Panc1 (cell line): ENCODE results near the gene JMJD1C. TPM values are rescaled to one million over a fixed set of nuclear protein-coding genes. Genes with fewer than 3 reads are reported as not detected.

Experiments
- ATAC-seq: fragments of 200-7000 bp; cut with Tn5 transposase; 2 replicates; pipeline ENCODE4 v1.9.1; 2020; ENCODE audit warnings: mild to moderate bottlenecking, moderate library complexity
- BruUV-seq: library from RNA; stranded (reverse); fragments of 400-500 nt; replicated peaks from 2 replicates; lab custom pipeline; 2021; lab: Mats Ljungman, UMichigan
- CTCF ChIA-PET: fragments of 300-600 bp; sonication (Branson Sonifier 250); formaldehyde crosslinking; loops from one replicate; lab custom pipeline; 2022; ENCODE audit warnings: antibody characterized with exemption; lab: Charles Lee
- POLR2A ChIA-PET: fragments of 300-600 bp; sonication (Branson Sonifier 250); formaldehyde crosslinking; loops from one replicate; lab custom pipeline; 2022; ENCODE audit warnings: antibody characterized with exemption; lab: Charles Lee
- DNase-seq: peaks from one replicate; pipeline ENCODE4 v3.0.0-alpha.2; 2010; ENCODE audit warnings: low read depth, low spot score
- H3K27ac ChIP-seq: 2 replicates; pipeline ENCODE4 v1.5.1; 2011; ENCODE audit warnings: mild to moderate bottlenecking, low read length, inconsistent platforms
- H3K27me3 ChIP-seq: fragments of 200-500 bp; sonication (Bioruptor generic); 2 replicates; pipeline ENCODE4 v1.6.0; 2014; ENCODE audit warnings: low read length, inconsistent platforms; ENCODE audit not compliant: control insufficient read depth, insufficient read depth
- H3K36me3 ChIP-seq: fragments of 200-500 bp; sonication (Bioruptor generic); 2 replicates; pipeline ENCODE4 v1.5.1; 2014; ENCODE audit warnings: inconsistent platforms, mild to moderate bottlenecking, low read length, moderate library complexity; ENCODE audit not compliant: control insufficient read depth, insufficient read depth
- H3K4me1 ChIP-seq: 2 replicates; pipeline ENCODE4 v1.5.1; 2011; ENCODE audit warnings: inconsistent platforms, mild to moderate bottlenecking, low read length, moderate library complexity; ENCODE audit not compliant: control insufficient read depth, insufficient read depth
- H3K4me3 ChIP-seq, 2 experiments: 2 replicates each; pipeline ENCODE4 v1.5.1; 2011 to 2012; ENCODE audit warnings: low read depth in 2 of 2, low read length in 2 of 2, mild to moderate bottlenecking in 2 of 2, inconsistent platforms in 1 of 2, moderate library complexity in 1 of 2
- H3K9me3 ChIP-seq: fragments of 200-500 bp; sonication (Bioruptor generic); 2 replicates; pipeline ENCODE4 v1.5.1; 2014; ENCODE audit warnings: low read depth, mild to moderate bottlenecking, inconsistent platforms, low read length, moderate library complexity; ENCODE audit not compliant: control insufficient read depth, insufficient read depth
- POLR2AphosphoS5 ChIP-seq: IDR thresholded peaks from 2 replicates; pipeline ENCODE4 v1.6.1; 2012; ENCODE audit warnings: mild to moderate bottlenecking, low read depth, low read length, moderate library complexity
- REST ChIP-seq, 2 experiments: IDR thresholded peaks; 2 replicates each; pipeline ENCODE4 v1.6.1; 2011 to 2012; ENCODE audit warnings: low read depth in 2 of 2, control low read depth in 1 of 2, low read length in 1 of 2, mild to moderate bottlenecking in 1 of 2, moderate library complexity in 1 of 2; ENCODE audit not compliant: insufficient read depth in 1 of 2
- SIN3A ChIP-seq: IDR thresholded peaks from 2 replicates; pipeline ENCODE4 v1.6.1; 2012; ENCODE audit warnings: low read depth, mild to moderate bottlenecking, low read length, moderate library complexity, borderline replicate concordance; ENCODE audit not compliant: insufficient read depth
- TCF7L2 ChIP-seq: IDR thresholded peaks from 2 replicates; pipeline ENCODE4 v1.6.1; 2011; ENCODE audit warnings: mild to moderate bottlenecking, low read depth, low read length, inconsistent platforms
- in situ Hi-C: cut with HindIII; loops from 2 replicates; pipeline ENCODE4 v1.10.0; 2016; ENCODE audit warnings: low sequenced_read_pairs, low pct_unique_long_range_greater_than_20kb
- intact Hi-C: fragments of 100-400 bp; cut with micrococcal nuclease; formaldehyde crosslinking; loops from one replicate; pipeline ENCODE4 v1.10.0; 2022; ENCODE audit not compliant: unreplicated experiment
- total RNA-seq: library from RNA; stranded (reverse); gene quantifications from one replicate; pipeline ENCODE4 v1.2.1, GENCODE V29; 2021; ENCODE audit not compliant: unreplicated experiment
- TF ChIP-seq, protein P1 (sequence below): fragments of 450-650 bp; IDR thresholded peaks from 2 replicates; pipeline ENCODE4 v1.5.1; 2017; ENCODE audit warnings: mild to moderate bottlenecking

Gene JMJD1C
- total RNA-seq, 1 experiment from 2014 or later: 88.3 TPM

DNA sequence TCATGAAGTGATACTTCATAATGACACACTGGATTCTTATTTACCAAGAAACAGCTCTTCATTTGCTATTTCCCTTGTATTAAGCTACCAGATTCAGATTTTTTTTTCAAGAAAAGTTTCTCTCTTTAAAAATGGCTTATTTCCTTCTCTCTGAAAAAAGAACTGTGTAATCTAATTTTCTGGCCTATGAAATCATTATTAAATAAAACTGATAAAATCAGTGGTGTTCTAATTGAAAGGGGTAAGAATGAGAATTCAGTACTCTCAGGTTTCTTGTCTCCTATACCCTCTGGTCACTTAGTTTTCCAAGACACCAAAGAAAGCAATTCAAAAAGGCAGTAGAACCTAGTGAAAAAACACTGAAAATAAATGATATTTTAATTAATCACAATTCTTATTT lies 10.3 kb downstream of the JMJD1C start:
- TF ChIP-seq SIN3A: no peak
- TF ChIP-seq TCF7L2: no peak
- no peak for TF ChIP-seq REST (IDR thresholded peaks at IDR 0.05; ENCODE audit: insufficient read depth in 1 of 2, low read depth in 2 of 2, low read length in 1 of 2)
- no peak for TF ChIP-seq POLR2AphosphoS5
- TF ChIP-seq, protein P1, sequence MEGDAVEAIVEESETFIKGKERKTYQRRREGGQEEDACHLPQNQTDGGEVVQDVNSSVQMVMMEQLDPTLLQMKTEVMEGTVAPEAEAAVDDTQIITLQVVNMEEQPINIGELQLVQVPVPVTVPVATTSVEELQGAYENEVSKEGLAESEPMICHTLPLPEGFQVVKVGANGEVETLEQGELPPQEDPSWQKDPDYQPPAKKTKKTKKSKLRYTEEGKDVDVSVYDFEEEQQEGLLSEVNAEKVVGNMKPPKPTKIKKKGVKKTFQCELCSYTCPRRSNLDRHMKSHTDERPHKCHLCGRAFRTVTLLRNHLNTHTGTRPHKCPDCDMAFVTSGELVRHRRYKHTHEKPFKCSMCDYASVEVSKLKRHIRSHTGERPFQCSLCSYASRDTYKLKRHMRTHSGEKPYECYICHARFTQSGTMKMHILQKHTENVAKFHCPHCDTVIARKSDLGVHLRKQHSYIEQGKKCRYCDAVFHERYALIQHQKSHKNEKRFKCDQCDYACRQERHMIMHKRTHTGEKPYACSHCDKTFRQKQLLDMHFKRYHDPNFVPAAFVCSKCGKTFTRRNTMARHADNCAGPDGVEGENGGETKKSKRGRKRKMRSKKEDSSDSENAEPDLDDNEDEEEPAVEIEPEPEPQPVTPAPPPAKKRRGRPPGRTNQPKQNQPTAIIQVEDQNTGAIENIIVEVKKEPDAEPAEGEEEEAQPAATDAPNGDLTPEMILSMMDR: no peak
- intact Hi-C loops: no loop called here
- in situ Hi-C loops: no loop called here
- ChIA-PET CTCF (no interaction called here), POLR2A (no interaction called here)
- H3K27me3 ChIP-seq: no peaks in the 10 kb centered on the region
- ATAC-seq (no peak), DNase-seq (no peak)
- H3K27ac ChIP-seq: no peak overlapping the region
- BruUV-seq: no TSS peak
- H3K9me3 ChIP-seq: no peaks in the 10 kb centered on the region
- no peak overlapping the region for H3K4me3 ChIP-seq
- H3K36me3 ChIP-seq: no peaks in the 10 kb centered on the region
- no peaks in the 10 kb centered on the region; the same call in 1 of the 2 replicates for H3K4me1 ChIP-seq

DNA sequence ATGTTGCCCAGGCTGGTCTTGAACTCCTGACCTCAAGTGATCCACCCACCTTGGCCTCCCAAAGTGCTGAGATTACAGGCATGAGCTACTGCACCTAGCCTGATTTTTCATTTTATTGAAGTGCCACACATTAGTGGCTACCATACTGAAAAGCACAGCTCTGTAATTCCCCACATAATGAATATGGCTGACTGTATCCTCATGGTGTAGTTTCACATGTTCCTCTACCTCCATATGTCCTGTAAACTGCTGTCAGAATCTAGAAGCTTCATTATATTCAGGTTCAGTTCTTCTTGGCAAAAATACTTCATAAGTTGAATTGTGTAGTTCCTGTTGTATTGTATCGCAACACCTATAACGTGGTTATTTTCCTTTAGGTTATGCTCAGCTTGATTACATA lies 11.1 kb downstream of the JMJD1C start:
- BruUV-seq: TSS peak; percentile 40
- TF ChIP-seq, protein P1: no peak
- TF ChIP-seq SIN3A (no peak), TCF7L2 (no peak), REST (IDR thresholded peaks at IDR 0.05; ENCODE audit: insufficient read depth in 1 of 2, low read depth in 2 of 2, low read length in 1 of 2) (no peak), POLR2AphosphoS5 (no peak)
- Histone ChIP-seq H3K4me1 (no peaks in the 10 kb centered on the region; the same call in 1 of the 2 replicates), H3K9me3 (no peaks in the 10 kb centered on the region), H3K36me3 (no peaks in the 10 kb centered on the region), H3K4me3 (no peak overlapping the region), H3K27me3 (no peaks in the 10 kb centered on the region), H3K27ac (no peak overlapping the region)
- DNase-seq (no peak), ATAC-seq (no peak)
- CTCF ChIA-PET: no interaction called here
- POLR2A ChIA-PET: interaction anchor here (0.9 kb wide), 1 partner anchor 10 kb away, joined by 3 read pairs; no protein-coding TSS in a partner anchor
- intact Hi-C loops: no loop called here
- in situ Hi-C loops: no loop called here
